ENCODE data around the gene PDE7B.
"Not testable (repeated sequence)": the region's sequence is repeated elsewhere in the genome, so short reads cannot be mapped to it uniquely, and the experiment has no call there.

PDE7B gene

GRCh38 chr6:136137739-136138402 is 286.4 kb downstream of the PDE7B start:
- DNase-seq (ENCODE audit: low read depth in 1 of 2, low spot score in 1 of 2): no peak

- not testable (repeated sequence) for DNase-seq (ENCODE audit: low read depth in 1 of 2, low spot score in 1 of 2)
These were observed 287.6 kb downstream of the PDE7B start for GRCh38 chr6:136139111-136139510.

GRCh38 chr6:136144251-136145023 is 292.9 kb downstream of the PDE7B start:
- no peak for DNase-seq (ENCODE audit: low read depth in 1 of 2, low spot score in 1 of 2)

- DNase-seq (ENCODE audit: low read depth in 1 of 2, low spot score in 1 of 2): no peak
These were observed 294.6 kb downstream of the PDE7B start for GRCh38 chr6:136146130-136146529.

- no peak for DNase-seq (ENCODE audit: low read depth in 1 of 2, low spot score in 1 of 2)
These were observed 295.8 kb downstream of the PDE7B start for GRCh38 chr6:136147342-136147741.

GRCh38 chr6:136148051-136148450 is 296.6 kb downstream of the PDE7B start:
- no peak for DNase-seq (ENCODE audit: low read depth in 1 of 2, low spot score in 1 of 2)

- DNase-seq (ENCODE audit: low read depth in 1 of 2, low spot score in 1 of 2): no peak
These were observed 297.0 kb downstream of the PDE7B start for GRCh38 chr6:136148523-136148922.

GRCh38 chr6:136149311-136149710 is 297.8 kb downstream of the PDE7B start:
- DNase-seq (ENCODE audit: low read depth in 1 of 2, low spot score in 1 of 2): no peak

- no peak for DNase-seq (ENCODE audit: low read depth in 1 of 2, low spot score in 1 of 2)
These were observed 299.5 kb downstream of the PDE7B start for GRCh38 chr6:136150961-136151360.

GRCh38 chr6:136153707-136154375 is 302.3 kb downstream of the PDE7B start:
- no peak for DNase-seq (ENCODE audit: low read depth in 1 of 2, low spot score in 1 of 2)

- DNase-seq (ENCODE audit: low read depth in 1 of 2, low spot score in 1 of 2): no peak
These were observed 303.7 kb downstream of the PDE7B start for GRCh38 chr6:136155191-136155590.

- DNase-seq (ENCODE audit: low read depth in 1 of 2, low spot score in 1 of 2): no peak
These were observed 306.2 kb downstream of the PDE7B start for GRCh38 chr6:136157743-136158142.

- DNase-seq (ENCODE audit: low read depth in 1 of 2, low spot score in 1 of 2): no peak
These were observed 306.9 kb downstream of the PDE7B start for GRCh38 chr6:136158387-136158821.

- no peak for DNase-seq (ENCODE audit: low read depth in 1 of 2, low spot score in 1 of 2)
These were observed 307.5 kb downstream of the PDE7B start for GRCh38 chr6:136158971-136159370.

- no peak for DNase-seq (ENCODE audit: low read depth in 1 of 2, low spot score in 1 of 2)
These were observed 308.7 kb downstream of the PDE7B start for GRCh38 chr6:136160250-136160649.

- DNase-seq (ENCODE audit: low read depth in 1 of 2, low spot score in 1 of 2): no peak
These were observed 310.4 kb downstream of the PDE7B start for GRCh38 chr6:136161950-136162349.

- no peak for DNase-seq (ENCODE audit: low read depth in 1 of 2, low spot score in 1 of 2)
These were observed 311.8 kb downstream of the PDE7B start for GRCh38 chr6:136163260-136163659.

GRCh38 chr6:136166815-136167214 is 315.3 kb downstream of the PDE7B start:
- DNase-seq (ENCODE audit: low read depth in 1 of 2, low spot score in 1 of 2): no peak

- DNase-seq (ENCODE audit: low read depth in 1 of 2, low spot score in 1 of 2): no peak
These were observed 318.1 kb downstream of the PDE7B start for GRCh38 chr6:136169394-136170148.

GRCh38 chr6:136171231-136171630 is 319.7 kb downstream of the PDE7B start:
- DNase-seq (ENCODE audit: low read depth in 1 of 2, low spot score in 1 of 2): no peak
